ENCODE data around the gene CNTN1. TPM values are rescaled to one million over a fixed set of nuclear protein-coding genes. Genes with fewer than 3 reads are reported as not detected.

The CNTN1 gene
- total and polyA plus RNA-seq, 2 donors (not counting 1 experiment from before 2014, with no cell fraction given), result not detected

DNA sequence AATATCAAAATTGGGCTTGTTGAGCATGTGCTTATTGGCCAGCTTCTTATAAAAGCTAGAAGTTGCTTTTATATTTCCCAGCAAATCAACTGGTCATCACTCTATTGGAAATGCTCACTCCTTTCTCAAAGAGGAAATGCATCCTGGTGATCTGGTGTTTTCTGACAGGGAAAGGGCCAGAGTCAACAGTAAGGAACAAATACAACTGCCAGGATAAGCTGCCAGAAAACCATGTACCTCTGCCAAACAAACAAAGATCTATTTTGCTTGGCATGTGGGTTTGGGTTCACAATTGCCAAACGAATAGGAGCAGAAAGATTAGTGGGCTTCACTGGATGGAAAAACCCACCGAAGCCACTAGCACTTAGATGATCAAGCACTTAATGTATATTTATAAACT is 369.0 kb downstream of the CNTN1 start:
- no peak for ATAC-seq (ENCODE audit: low read depth)
- WGBS (ENCODE audit: insufficient coverage), result no CpG with 5 or more reads among the region's 2 CpGs

DNA sequence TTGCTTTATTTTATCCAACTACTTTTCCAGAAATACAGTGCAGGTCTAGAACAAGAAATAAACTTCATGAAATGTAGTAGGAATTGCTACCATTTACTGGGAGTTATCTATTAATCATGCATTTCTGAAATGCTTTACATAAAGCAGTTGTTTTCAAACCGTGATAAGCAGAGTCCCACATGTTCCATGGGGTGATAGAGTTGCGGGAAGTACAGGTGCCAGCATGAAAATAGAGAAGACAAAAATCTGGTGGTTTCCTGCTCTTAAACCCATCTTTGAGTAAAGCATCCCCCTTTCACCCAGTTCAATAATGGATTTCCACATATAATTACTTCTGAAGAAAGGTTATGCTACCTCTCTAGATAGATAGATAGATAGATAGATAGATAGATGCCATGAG is 372.2 kb downstream of the CNTN1 start:
- no peak overlapping the region for H3K27ac Mint-ChIP-seq
- H3K9me3 ChIP-seq (ENCODE audit: control extremely low read depth in 1 of 3, control insufficient read depth in 2 of 3, insufficient read depth in 1 of 3, low read length in 2 of 3), result no peaks in the 10 kb centered on the region
- no peak overlapping the region for H3K9ac ChIP-seq (ENCODE audit: low read length)
- CTCF ChIA-PET, result no interaction called here
- no peaks in the 10 kb centered on the region for H3K4me1 ChIP-seq (ENCODE audit: control insufficient read depth in 2 of 2, insufficient read depth in 2 of 2, low read length in 2 of 2)
- no peak overlapping the region for H3K27ac ChIP-seq (ENCODE audit: low read length in 2 of 2)
- no peaks in the 10 kb centered on the region for H3K4me1 Mint-ChIP-seq
- H3K4me3 ChIP-seq (ENCODE audit: control extremely low read depth in 1 of 5, extremely low read depth in 1 of 5, insufficient read depth in 1 of 5, low read depth in 2 of 5, low read length in 4 of 5), result no peak overlapping the region
- TF ChIP-seq EZH2 (IDR thresholded peaks at IDR 0.05; ENCODE audit: borderline replicate concordance, insufficient read depth, low read depth, low read length, poor library complexity, severe bottlenecking), result no peak
- TF ChIP-seq, protein P1, sequence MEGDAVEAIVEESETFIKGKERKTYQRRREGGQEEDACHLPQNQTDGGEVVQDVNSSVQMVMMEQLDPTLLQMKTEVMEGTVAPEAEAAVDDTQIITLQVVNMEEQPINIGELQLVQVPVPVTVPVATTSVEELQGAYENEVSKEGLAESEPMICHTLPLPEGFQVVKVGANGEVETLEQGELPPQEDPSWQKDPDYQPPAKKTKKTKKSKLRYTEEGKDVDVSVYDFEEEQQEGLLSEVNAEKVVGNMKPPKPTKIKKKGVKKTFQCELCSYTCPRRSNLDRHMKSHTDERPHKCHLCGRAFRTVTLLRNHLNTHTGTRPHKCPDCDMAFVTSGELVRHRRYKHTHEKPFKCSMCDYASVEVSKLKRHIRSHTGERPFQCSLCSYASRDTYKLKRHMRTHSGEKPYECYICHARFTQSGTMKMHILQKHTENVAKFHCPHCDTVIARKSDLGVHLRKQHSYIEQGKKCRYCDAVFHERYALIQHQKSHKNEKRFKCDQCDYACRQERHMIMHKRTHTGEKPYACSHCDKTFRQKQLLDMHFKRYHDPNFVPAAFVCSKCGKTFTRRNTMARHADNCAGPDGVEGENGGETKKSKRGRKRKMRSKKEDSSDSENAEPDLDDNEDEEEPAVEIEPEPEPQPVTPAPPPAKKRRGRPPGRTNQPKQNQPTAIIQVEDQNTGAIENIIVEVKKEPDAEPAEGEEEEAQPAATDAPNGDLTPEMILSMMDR (IDR thresholded peaks at IDR 0.05), result no peak
- H3K4me3 Mint-ChIP-seq, result no peak overlapping the region
- no peak overlapping the region for H2AFZ ChIP-seq (ENCODE audit: insufficient read depth, low read depth, low read length, poor library complexity, severe bottlenecking)
- DNase-seq (no peak), ATAC-seq (ENCODE audit: low read depth) (no peak)
- H4K20me1 ChIP-seq (ENCODE audit: control insufficient read depth, insufficient read depth, low read length, poor library complexity, severe bottlenecking), result no peaks in the 10 kb centered on the region
- WGBS (ENCODE audit: insufficient coverage), result no CpG with 5 or more reads among the region's 2 CpGs
- no peaks in the 10 kb centered on the region for H3K9me3 Mint-ChIP-seq (ENCODE audit: insufficient read depth)
- POLR2A ChIA-PET, result no interaction called here
- no peaks in the 10 kb centered on the region for H3K27me3 ChIP-seq (replicated peaks in 1 of 4; ENCODE audit: control extremely low read depth in 1 of 4, control insufficient read depth in 3 of 4, insufficient read depth in 4 of 4, low read length in 3 of 4)
- no peaks in the 10 kb centered on the region for H3K27me3 Mint-ChIP-seq
- no peak overlapping the region for H3K4me2 ChIP-seq (replicated peaks; ENCODE audit: low read depth, low read length, poor library complexity, severe bottlenecking)
- intact Hi-C loops (cut with micrococcal nuclease), result no loop called here
- no peaks in the 10 kb centered on the region for H3K79me2 ChIP-seq (ENCODE audit: control insufficient read depth, insufficient read depth, low read length)
- no peaks in the 10 kb centered on the region for H3K36me3 ChIP-seq (replicated peaks in 1 of 2; ENCODE audit: control extremely low read depth in 1 of 2, control insufficient read depth in 1 of 2, extremely low read depth in 1 of 2, insufficient read depth in 2 of 2, low read length in 1 of 2)

More for the DNA sequence above, 369.0 kb downstream of the CNTN1 start:
- no peak overlapping the region for H3K27ac ChIP-seq (ENCODE audit: low read length in 2 of 2)
- no peaks in the 10 kb centered on the region for H3K4me1 Mint-ChIP-seq
- H4K20me1 ChIP-seq (ENCODE audit: control insufficient read depth, insufficient read depth, low read length, poor library complexity, severe bottlenecking), result no peaks in the 10 kb centered on the region
- no peak overlapping the region for H3K4me3 ChIP-seq (ENCODE audit: control extremely low read depth in 1 of 5, extremely low read depth in 1 of 5, insufficient read depth in 1 of 5, low read depth in 2 of 5, low read length in 4 of 5)
- no peaks in the 10 kb centered on the region for H3K4me1 ChIP-seq (ENCODE audit: control insufficient read depth in 2 of 2, insufficient read depth in 2 of 2, low read length in 2 of 2)
- CTCF ChIA-PET, result no interaction called here
- intact Hi-C loops (cut with micrococcal nuclease), result no loop called here
- H3K36me3 ChIP-seq (replicated peaks in 1 of 2; ENCODE audit: control extremely low read depth in 1 of 2, control insufficient read depth in 1 of 2, extremely low read depth in 1 of 2, insufficient read depth in 2 of 2, low read length in 1 of 2), result no peaks in the 10 kb centered on the region
- POLR2A ChIA-PET, result no interaction called here
- H3K4me2 ChIP-seq (replicated peaks; ENCODE audit: low read depth, low read length, poor library complexity, severe bottlenecking), result no peak overlapping the region
- H3K9me3 Mint-ChIP-seq (ENCODE audit: insufficient read depth), result no peaks in the 10 kb centered on the region
- H3K9ac ChIP-seq (ENCODE audit: low read length), result no peak overlapping the region
- TF ChIP-seq, protein P1 (IDR thresholded peaks at IDR 0.05), result no peak
- TF ChIP-seq EZH2 (IDR thresholded peaks at IDR 0.05; ENCODE audit: borderline replicate concordance, insufficient read depth, low read depth, low read length, poor library complexity, severe bottlenecking), result no peak
- H2AFZ ChIP-seq (ENCODE audit: insufficient read depth, low read depth, low read length, poor library complexity, severe bottlenecking), result no peak overlapping the region
- H3K27me3 Mint-ChIP-seq, result no peaks in the 10 kb centered on the region
- no peak for DNase-seq
- no peak overlapping the region for H3K27ac Mint-ChIP-seq
- H3K79me2 ChIP-seq (ENCODE audit: control insufficient read depth, insufficient read depth, low read length), result no peaks in the 10 kb centered on the region
- no peak overlapping the region for H3K4me3 Mint-ChIP-seq
- H3K27me3 ChIP-seq (replicated peaks in 1 of 4; ENCODE audit: control extremely low read depth in 1 of 4, control insufficient read depth in 3 of 4, insufficient read depth in 4 of 4, low read length in 3 of 4), result no peaks in the 10 kb centered on the region
- H3K9me3 ChIP-seq (ENCODE audit: control extremely low read depth in 1 of 3, control insufficient read depth in 2 of 3, insufficient read depth in 1 of 3, low read length in 2 of 3), result no peaks in the 10 kb centered on the region
